Breast epithelium (tissue), 3 donors: Measurements from ENCODE around the gene SIK3.

Experiments
- POLR2A ChIP-seq: fragments of 450-650 bp; IDR thresholded peaks from one replicate; pipeline ENCODE4 v1.6.1; 2016; ENCODE audit warnings: antibody characterized with exemption, mild to moderate bottlenecking, moderate library complexity
- TF ChIP-seq, protein P1 (sequence below), 3 donors: fragments of 450-650 bp; IDR thresholded peaks; one replicate each; pipeline ENCODE4 v1.5.1; 2016 to 2017; ENCODE audit warnings: antibody characterized with exemption in 3 of 3, mild to moderate bottlenecking in 3 of 3, moderate library complexity in 3 of 3

- TF ChIP-seq, protein P1, sequence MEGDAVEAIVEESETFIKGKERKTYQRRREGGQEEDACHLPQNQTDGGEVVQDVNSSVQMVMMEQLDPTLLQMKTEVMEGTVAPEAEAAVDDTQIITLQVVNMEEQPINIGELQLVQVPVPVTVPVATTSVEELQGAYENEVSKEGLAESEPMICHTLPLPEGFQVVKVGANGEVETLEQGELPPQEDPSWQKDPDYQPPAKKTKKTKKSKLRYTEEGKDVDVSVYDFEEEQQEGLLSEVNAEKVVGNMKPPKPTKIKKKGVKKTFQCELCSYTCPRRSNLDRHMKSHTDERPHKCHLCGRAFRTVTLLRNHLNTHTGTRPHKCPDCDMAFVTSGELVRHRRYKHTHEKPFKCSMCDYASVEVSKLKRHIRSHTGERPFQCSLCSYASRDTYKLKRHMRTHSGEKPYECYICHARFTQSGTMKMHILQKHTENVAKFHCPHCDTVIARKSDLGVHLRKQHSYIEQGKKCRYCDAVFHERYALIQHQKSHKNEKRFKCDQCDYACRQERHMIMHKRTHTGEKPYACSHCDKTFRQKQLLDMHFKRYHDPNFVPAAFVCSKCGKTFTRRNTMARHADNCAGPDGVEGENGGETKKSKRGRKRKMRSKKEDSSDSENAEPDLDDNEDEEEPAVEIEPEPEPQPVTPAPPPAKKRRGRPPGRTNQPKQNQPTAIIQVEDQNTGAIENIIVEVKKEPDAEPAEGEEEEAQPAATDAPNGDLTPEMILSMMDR (IDR thresholded peaks at IDR 0.05) = no peak
- TF ChIP-seq POLR2A = no peak
These were observed 23.0 kb downstream of the SIK3 start for GRCh38 chr11:117075186-117075585.
